ENCODE results near the gene CALHM2. TPM values are rescaled to one million over a fixed set of nuclear protein-coding genes. Genes with fewer than 3 reads are reported as not detected.

The CALHM2 gene
- total RNA-seq, 1 experiment from 2014 or later = not detected

- Histone ChIP-seq H2BK20ac (ENCODE audit: low read depth, low read length, poor library complexity, severe bottlenecking) (no peak overlapping the region), H3K4ac (ENCODE audit: low read depth, low read length) (no peak overlapping the region), H3K27me3 (ENCODE audit: insufficient read depth, low read length) (no peaks in the 10 kb centered on the region), H3K9me3 (ENCODE audit: control insufficient read depth, low read depth, low read length) (no peaks in the 10 kb centered on the region), H2AFZ (ENCODE audit: low read length) (no peak overlapping the region), H4K20me1 (ENCODE audit: control insufficient read depth, insufficient read depth, insufficient read length) (no peaks in the 10 kb centered on the region), H2BK5ac (ENCODE audit: insufficient read length, low read length) (no peak overlapping the region), H3K4me1 (ENCODE audit: insufficient read depth, low read length) (no peaks in the 10 kb centered on the region; the same call in 1 of the 2 replicates), H2AK5ac (ENCODE audit: insufficient read length, low read length) (no peak overlapping the region), H2BK15ac (ENCODE audit: low read depth, low read length) (no peak overlapping the region), H4K91ac (ENCODE audit: insufficient read length, low read depth, low read length) (no peak overlapping the region), H4K8ac (replicated peaks; ENCODE audit: insufficient read length, low read depth, low read length) (no peak overlapping the region), H3K79me1 (ENCODE audit: insufficient read depth, low read depth, low read length, poor library complexity, severe bottlenecking) (no peaks in the 10 kb centered on the region), H2BK12ac (ENCODE audit: insufficient read length, low read depth, low read length) (no peak overlapping the region), H2BK120ac (ENCODE audit: low read depth, low read length, poor library complexity, severe bottlenecking) (no peak overlapping the region), H3K56ac (ENCODE audit: insufficient read length, low read depth, low read length) (no peak overlapping the region), H3K79me2 (ENCODE audit: insufficient read depth, low read length) (no peaks in the 10 kb centered on the region), H3K27ac (ENCODE audit: insufficient read length, low read depth, low read length) (no peak overlapping the region), H3K23ac (ENCODE audit: insufficient read length, low read depth, low read length) (no peak overlapping the region), H3K18ac (ENCODE audit: insufficient read length, low read depth, low read length) (no peak overlapping the region), H3T11ph (ENCODE audit: low read length) (no peak overlapping the region), H3K23me2 (ENCODE audit: insufficient read length, low read depth, low read length, poor library complexity, severe bottlenecking) (no peaks in the 10 kb centered on the region), H3K14ac (ENCODE audit: insufficient read depth, low read length) (no peak overlapping the region), H3K9ac (ENCODE audit: extremely low read depth, insufficient read length, low read length) (no peak overlapping the region), H4K5ac (ENCODE audit: insufficient read length, low read depth, low read length) (no peak overlapping the region), H3K4me2 (ENCODE audit: insufficient read depth, insufficient read length, low read length) (no peak overlapping the region)
- no peak for TF ChIP-seq CTCF (conservative IDR thresholded peaks at IDR 0.05)
- H3K27ac Mint-ChIP-seq = no peak overlapping the region
- H3K36me3 Mint-ChIP-seq (ENCODE audit: insufficient read depth in 1 of 3, low read depth in 3 of 3) = no peaks in the 10 kb centered on the region
- no peak overlapping the region for H3K4me3 Mint-ChIP-seq
- H3K4me1 Mint-ChIP-seq = peaks cover 4 to 8% of the 10 kb centered on the region in 2 experiments
- no CpG with 5 or more reads among the region's 4 CpGs for WGBS (ENCODE audit: extremely low coverage, insufficient read length, low lambda C conversion rate)
- DNase-seq = no peak
- H3K9me3 Mint-ChIP-seq = no peaks in the 10 kb centered on the region
- peaks cover 5% of the 10 kb centered on the region for H3K27me3 Mint-ChIP-seq (ENCODE audit: low read depth)
Observed at GRCh38 chr10:103459615-103460014, 7.4 kb upstream of the CALHM2 start.

All from H9 (cell line).